Adrenal gland (tissue), 12 donors: Measurements from ENCODE around the gene EIF1AD. TPM values are rescaled to one million over a fixed set of nuclear protein-coding genes. Genes with fewer than 3 reads are reported as not detected.

Source experiments
- DNase-seq, 7 donors: peaks; one replicate each; pipeline ENCODE4 v3.0.0-alpha.2; 2019 to 2020
- H3K27ac ChIP-seq, 5 donors: fragments of 200-600 bp; sonication (generic) in 4 of 5; 1 replicate in 3 of 5; 2 replicates in 2 of 5; pipeline versions ENCODE4 v1.5.1 to v1.8.0; 2016 to 2020; ENCODE audit warnings: mild to moderate bottlenecking in 1 of 5
- H3K27me3 ChIP-seq: fragments of 200-600 bp; 2 replicates; pipeline ENCODE4 v1.8.0; 2021
- H3K36me3 ChIP-seq, 2 donors: fragments of 200-600 bp; replicated peaks in 1 of 2; 1 replicate in 1 of 2; 2 replicates in 1 of 2; pipeline versions ENCODE4 v1.5.1 to v1.8.0; 2018 to 2022
- H3K4me1 ChIP-seq, 2 donors: fragments of 200-600 bp; replicated peaks in 1 of 2; 1 replicate in 1 of 2; 2 replicates in 1 of 2; pipeline versions ENCODE4 v1.5.1 to v1.8.0; 2018 to 2021
- H3K4me3 ChIP-seq, 4 donors: fragments of 200-600 bp; sonication (generic) in 3 of 4; one replicate each; pipeline ENCODE4 v1.5.1; 2016 to 2018
- H3K9me3 ChIP-seq, 3 donors: fragments of 200-600 bp; sonication (generic) in 1 of 3; replicated peaks in 1 of 3; 1 replicate in 2 of 3; 2 replicates in 1 of 3; pipeline versions ENCODE4 v1.5.1 to v1.8.0; 2016 to 2021
- POLR2A ChIP-seq, 2 donors: fragments of 450-650 bp; IDR thresholded peaks; one replicate each; pipeline ENCODE4 v1.6.1; 2017; ENCODE audit warnings: antibody characterized with exemption in 2 of 2, mild to moderate bottlenecking in 2 of 2, moderate library complexity in 1 of 2
- WGBS, 4 donors: extraction: QIAGEN DNeasy Blood & Tissue Kit in 2 of 4; methylation state at CpG; one replicate each; pipeline versions ENCODE4 v1.1.5 to v1.1.7; 2013 to 2017; 5-methylcytosine and 5-hydroxymethylcytosine counted together
- intact Hi-C, 2 donors: fragments of 100-400 bp; cut with DNase I; formaldehyde crosslinking; loops; one replicate each; pipeline versions ENCODE4 v1.14.1 to v1.15.0; 2022 to 2023
- polyA plus RNA-seq, 3 donors: library from polyadenylated mRNA; stranded (reverse); fragments of 200-250 nt in 2 of 3; fragments of 350-450 nt in 1 of 3; fragmentation: Illumina TruSeq in 1 of 3; extraction: RNeasy Lipid Tissue Mini Kit (QIAGEN cat#74804) in 1 of 3; gene quantifications; one replicate each; pipeline ENCODE4 v1.2.3, GENCODE V29; 2013 to 2014
- total RNA-seq, 9 donors: library from RNA; depleted of rRNA in 4 of 9; stranded (reverse); fragments of >200 nt in 4 of 9; fragments of 120-200 nt in 1 of 9; fragmentation: NEBNext Ultra II Directional in 1 of 9; extraction: Animal tissue kit (Norgen Biotek cat#: 25700) in 1 of 9; gene quantifications; one replicate each; pipeline versions ENCODE4 v1.1.0 to v1.2.4, GENCODE V29; 2013 to 2023
- TF ChIP-seq, protein P1 (sequence below), 6 experiments: fragments of 450-650 bp in 4 of 6; fragments of 200-600 bp in 2 of 6; sonication (generic) in 1 of 6; IDR thresholded peaks; 1 replicate in 5 of 6; 2 replicates in 1 of 6; pipeline versions ENCODE4 v1.5.1 to v1.8.0; 2016 to 2021; ENCODE audit warnings: antibody characterized with exemption in 6 of 6, mild to moderate bottlenecking in 2 of 6, moderate library complexity in 1 of 6
- donor health status: healthy with polysubstance abuse.
- donor health status: Bipolar disorder and iron deficiency.
- donor health status: DM: yes; HTN: yes; CAD: no.
- donor health status: DM: no; HTN: no; CAD: no.
- donor health status: DM: no; HTN: no; CAD: no.
- donor health status: DM: yes; HTN: yes; CAD: no.

EIF1AD gene
- total and polyA plus RNA-seq, 12 donors, result 15.5 to 49.0 (median 29.6) TPM

DNA sequence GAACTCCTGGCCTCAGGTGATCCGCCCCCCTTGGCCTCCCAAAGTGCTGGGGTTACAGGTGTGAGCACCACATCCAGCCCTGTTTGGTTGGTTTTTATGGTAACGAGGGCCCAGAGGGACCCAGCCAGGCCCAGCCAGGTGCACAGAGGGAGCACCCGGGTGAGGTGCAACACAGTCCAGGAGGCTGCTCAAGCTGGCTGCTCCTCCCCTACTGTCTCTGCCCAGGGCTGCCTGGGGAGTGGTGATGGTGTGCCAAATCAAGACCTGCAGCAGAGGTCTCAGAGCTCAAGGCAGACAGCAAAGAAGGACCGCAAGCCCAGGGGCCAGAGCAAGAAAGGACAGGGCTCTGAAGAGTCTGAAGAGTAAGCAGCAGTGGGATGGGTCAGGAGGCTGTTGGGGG, 55.3 kb downstream of the EIF1AD start:
- no peaks in the 10 kb centered on the region for H3K9me3 ChIP-seq
- H3K4me1 ChIP-seq, result no peaks in the 10 kb centered on the region
- intact Hi-C loops, result no loop called here
- H3K36me3 ChIP-seq, result no peaks in the 10 kb centered on the region
- H3K27me3 ChIP-seq, result no peaks in the 10 kb centered on the region
- no peak overlapping the region for H3K27ac ChIP-seq
- TF ChIP-seq POLR2A (IDR thresholded peaks at IDR 0.05), result no peak
- TF ChIP-seq, protein P1, sequence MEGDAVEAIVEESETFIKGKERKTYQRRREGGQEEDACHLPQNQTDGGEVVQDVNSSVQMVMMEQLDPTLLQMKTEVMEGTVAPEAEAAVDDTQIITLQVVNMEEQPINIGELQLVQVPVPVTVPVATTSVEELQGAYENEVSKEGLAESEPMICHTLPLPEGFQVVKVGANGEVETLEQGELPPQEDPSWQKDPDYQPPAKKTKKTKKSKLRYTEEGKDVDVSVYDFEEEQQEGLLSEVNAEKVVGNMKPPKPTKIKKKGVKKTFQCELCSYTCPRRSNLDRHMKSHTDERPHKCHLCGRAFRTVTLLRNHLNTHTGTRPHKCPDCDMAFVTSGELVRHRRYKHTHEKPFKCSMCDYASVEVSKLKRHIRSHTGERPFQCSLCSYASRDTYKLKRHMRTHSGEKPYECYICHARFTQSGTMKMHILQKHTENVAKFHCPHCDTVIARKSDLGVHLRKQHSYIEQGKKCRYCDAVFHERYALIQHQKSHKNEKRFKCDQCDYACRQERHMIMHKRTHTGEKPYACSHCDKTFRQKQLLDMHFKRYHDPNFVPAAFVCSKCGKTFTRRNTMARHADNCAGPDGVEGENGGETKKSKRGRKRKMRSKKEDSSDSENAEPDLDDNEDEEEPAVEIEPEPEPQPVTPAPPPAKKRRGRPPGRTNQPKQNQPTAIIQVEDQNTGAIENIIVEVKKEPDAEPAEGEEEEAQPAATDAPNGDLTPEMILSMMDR (IDR thresholded peaks at IDR 0.05), result no peak
- no peak overlapping the region for H3K4me3 ChIP-seq
- 69 to 82% (median 75%) methylated on average over 2 to 4 of the region's 4 CpGs for WGBS, 4 donors
- no peak for DNase-seq

Other genes starting within 250 kb of the EIF1AD start
- 10 to 100 TPM in 8 of 9 donors, 1 to 10 TPM in 1; 4.8 to 30.8 (median 17.2) TPM for gene AP5B1, start 221.2 kb downstream of the EIF1AD start, total RNA-seq
- gene AP5B1, start 221.2 kb downstream of the EIF1AD start, polyA plus RNA-seq, result 1 to 10 TPM; 1.9 to 8.2 (median 3.4) TPM
- not detected for gene OVOL1, start 215.1 kb downstream of the EIF1AD start, total RNA-seq
- under 1 TPM in 1 of 3 donors, not detected in 2; 0.07 TPM for gene OVOL1, start 215.1 kb downstream of the EIF1AD start, polyA plus RNA-seq
- gene SNX32, start 168.2 kb downstream of the EIF1AD start, total RNA-seq, result 1 to 10 TPM in 1 of 9 donors, under 1 TPM in 5, not detected in 3; 0.25 to 1.2 (median 0.46) TPM
- gene SNX32, start 168.2 kb downstream of the EIF1AD start, polyA plus RNA-seq, result 1 to 10 TPM in 1 of 3 donors, under 1 TPM in 2; 0.11 to 1.1 (median 0.61) TPM
- gene CFL1, start 144.0 kb downstream of the EIF1AD start, total RNA-seq, result 100 to 1,000 TPM; 354 to 765 (median 610) TPM
- 100 to 1,000 TPM; 217 to 752 (median 376) TPM for gene CFL1, start 144.0 kb downstream of the EIF1AD start, polyA plus RNA-seq
- gene MUS81, start 141.7 kb downstream of the EIF1AD start, total RNA-seq, result 10 to 100 TPM; 17.5 to 53.7 (median 37.0) TPM
- gene MUS81, start 141.7 kb downstream of the EIF1AD start, polyA plus RNA-seq, result 100 to 1,000 TPM in 2 of 3 donors, 10 to 100 TPM in 1; 16.1 to 147 (median 103) TPM
- 100 to 1,000 TPM in 2 of 9 donors, 10 to 100 TPM in 7; 30.3 to 111 (median 62.9) TPM for gene EFEMP2, start 129.4 kb downstream of the EIF1AD start, total RNA-seq
- 100 to 1,000 TPM in 1 of 3 donors, 10 to 100 TPM in 2; 20.3 to 156 (median 92.9) TPM for gene EFEMP2, start 129.4 kb downstream of the EIF1AD start, polyA plus RNA-seq
- 1 to 10 TPM in 3 of 9 donors, under 1 TPM in 4, not detected in 2; 0.28 to 3.4 (median 0.84) TPM for gene CTSW, start 122.3 kb downstream of the EIF1AD start, total RNA-seq
- gene CTSW, start 122.3 kb downstream of the EIF1AD start, polyA plus RNA-seq, result 1 to 10 TPM in 2 of 3 donors, under 1 TPM in 1; 0.88 to 4.8 (median 2.9) TPM
- gene FIBP, start 113.7 kb downstream of the EIF1AD start, total RNA-seq, result 100 to 1,000 TPM in 2 of 9 donors, 10 to 100 TPM in 7; 57.9 to 183 (median 72.4) TPM
- 10 to 100 TPM; 71.3 to 87.4 (median 72.5) TPM for gene FIBP, start 113.7 kb downstream of the EIF1AD start, polyA plus RNA-seq
- 100 to 1,000 TPM in 2 of 9 donors, 10 to 100 TPM in 7; 15.5 to 162 (median 59.1) TPM for gene CCDC85B, start 111.5 kb downstream of the EIF1AD start, total RNA-seq
- gene CCDC85B, start 111.5 kb downstream of the EIF1AD start, polyA plus RNA-seq, result 100 to 1,000 TPM in 1 of 3 donors, 10 to 100 TPM in 1, under 1 TPM in 1; 0.16 to 124 (median 57.6) TPM
- 10 to 100 TPM in 1 of 9 donors, 1 to 10 TPM in 8; 2.7 to 34.4 (median 3.2) TPM for gene FOSL1, start 101.8 kb downstream of the EIF1AD start, total RNA-seq
- 10 to 100 TPM; 12.0 to 32.4 (median 12.7) TPM for gene FOSL1, start 101.8 kb downstream of the EIF1AD start, polyA plus RNA-seq
- 10 to 100 TPM; 11.5 to 51.9 (median 25.9) TPM for gene C11orf68, start 83.1 kb downstream of the EIF1AD start, total RNA-seq
- gene C11orf68, start 83.1 kb downstream of the EIF1AD start, polyA plus RNA-seq, result 10 to 100 TPM; 22.9 to 32.4 (median 32.4) TPM
- gene DRAP1, start 82.7 kb downstream of the EIF1AD start, total RNA-seq, result 100 to 1,000 TPM in 3 of 9 donors, 10 to 100 TPM in 6; 75.8 to 111 (median 92.3) TPM
- 100 to 1,000 TPM in 2 of 3 donors, 10 to 100 TPM in 1; 63.7 to 269 (median 267) TPM for gene DRAP1, start 82.7 kb downstream of the EIF1AD start, polyA plus RNA-seq
- gene TSGA10IP, start 56.7 kb downstream of the EIF1AD start, total RNA-seq, result under 1 TPM in 2 of 9 donors, not detected in 7; 0.24 to 0.33 TPM
- gene TSGA10IP, start 56.7 kb downstream of the EIF1AD start, polyA plus RNA-seq, result under 1 TPM in 2 of 3 donors, not detected in 1; 0.03 to 0.32 TPM
- 10 to 100 TPM; 16.9 to 47.4 (median 31.2) TPM for gene SART1, start 40.4 kb downstream of the EIF1AD start, total RNA-seq
- gene SART1, start 40.4 kb downstream of the EIF1AD start, polyA plus RNA-seq, result 100 to 1,000 TPM in 2 of 3 donors, 10 to 100 TPM in 1; 31.5 to 351 (median 246) TPM
- gene BANF1, start 346 bp upstream of the EIF1AD start, total RNA-seq, result 100 to 1,000 TPM in 4 of 9 donors, 10 to 100 TPM in 5; 63.1 to 212 (median 85.6) TPM
- 100 to 1,000 TPM; 268 to 364 (median 270) TPM for gene BANF1, start 346 bp upstream of the EIF1AD start, polyA plus RNA-seq
- under 1 TPM in 1 of 9 donors, not detected in 8; 0.55 TPM for gene CST6, start 9.9 kb upstream of the EIF1AD start, total RNA-seq
- under 1 TPM in 1 of 3 donors, not detected in 2; 0.24 TPM for gene CST6, start 9.9 kb upstream of the EIF1AD start, polyA plus RNA-seq
- gene CATSPER1, start 24.3 kb upstream of the EIF1AD start, total RNA-seq, result under 1 TPM in 4 of 9 donors, not detected in 5; 0.20 to 0.47 (median 0.35) TPM
- gene CATSPER1, start 24.3 kb upstream of the EIF1AD start, polyA plus RNA-seq, result 1 to 10 TPM in 1 of 3 donors, under 1 TPM in 2; 0.37 to 2.3 (median 0.61) TPM
- gene GAL3ST3, start 47.0 kb upstream of the EIF1AD start, total RNA-seq, result under 1 TPM in 4 of 9 donors, not detected in 5; 0.11 to 0.41 (median 0.22) TPM
- not detected for gene GAL3ST3, start 47.0 kb upstream of the EIF1AD start, polyA plus RNA-seq
- gene SF3B2, start 50.2 kb upstream of the EIF1AD start, total RNA-seq, result 100 to 1,000 TPM; 125 to 177 (median 143) TPM
- gene SF3B2, start 50.2 kb upstream of the EIF1AD start, polyA plus RNA-seq, result 100 to 1,000 TPM; 101 to 196 (median 127) TPM
- 10 to 100 TPM; 21.1 to 60.5 (median 50.6) TPM for gene PACS1, start 68.1 kb upstream of the EIF1AD start, total RNA-seq
- 10 to 100 TPM; 23.9 to 37.4 (median 29.9) TPM for gene PACS1, start 68.1 kb upstream of the EIF1AD start, polyA plus RNA-seq